Measurements from ENCODE around the gene SENP8. TPM values are rescaled to one million over a fixed set of nuclear protein-coding genes. Genes with fewer than 3 reads are reported as not detected.

The SENP8 gene
- total and polyA plus RNA-seq, 2 of the 8 experiments (the other 6 are each of a cell fraction or from before 2014, with no cell fraction given), result 4.1 to 6.0 TPM

DNA sequence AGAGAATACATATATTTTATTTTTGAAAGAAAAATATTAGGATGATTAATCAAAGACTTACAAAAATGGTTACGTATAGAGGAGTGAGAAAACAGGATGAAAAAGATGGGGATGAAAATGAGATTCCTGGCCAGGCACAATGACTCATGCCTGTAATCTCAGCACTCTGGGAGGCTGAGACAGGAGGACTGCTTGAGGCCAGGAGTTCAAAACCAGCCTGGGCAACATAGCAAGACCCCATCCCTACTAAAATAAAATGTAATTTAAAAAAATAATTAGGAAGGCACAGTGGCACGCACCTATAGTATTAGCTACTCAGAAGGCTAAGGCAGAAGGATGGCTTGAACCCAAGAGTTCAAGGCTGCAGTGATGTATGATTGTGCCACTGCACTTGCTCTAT, 12.1 kb upstream of the SENP8 start (continued):
- TF ChIP-seq GTF2F1 (IDR thresholded peaks at IDR 0.05; ENCODE audit: borderline replicate concordance, low read depth, low read length), result no peak
- no peak for TF ChIP-seq SRF (IDR thresholded peaks at IDR 0.05; ENCODE audit: low read depth, low read length)
- TF ChIP-seq TAF7 (optimal IDR thresholded peaks at IDR 0.05; ENCODE audit: borderline replicate concordance, low read depth, low read length), result no peak
